GM12873 (cell line): ENCODE results near the gene UBE2QL1.

Source experiments
- CTCF ChIP-seq: IDR thresholded peaks from 2 replicates; pipeline ENCODE4 v1.5.1; 2012; ENCODE audit warnings: low read depth, mild to moderate bottlenecking, moderate library complexity, low read length, control low read depth; ENCODE audit not compliant: insufficient read depth; ENCODE audit errors: missing control alignments

The UBE2QL1 gene

DNA sequence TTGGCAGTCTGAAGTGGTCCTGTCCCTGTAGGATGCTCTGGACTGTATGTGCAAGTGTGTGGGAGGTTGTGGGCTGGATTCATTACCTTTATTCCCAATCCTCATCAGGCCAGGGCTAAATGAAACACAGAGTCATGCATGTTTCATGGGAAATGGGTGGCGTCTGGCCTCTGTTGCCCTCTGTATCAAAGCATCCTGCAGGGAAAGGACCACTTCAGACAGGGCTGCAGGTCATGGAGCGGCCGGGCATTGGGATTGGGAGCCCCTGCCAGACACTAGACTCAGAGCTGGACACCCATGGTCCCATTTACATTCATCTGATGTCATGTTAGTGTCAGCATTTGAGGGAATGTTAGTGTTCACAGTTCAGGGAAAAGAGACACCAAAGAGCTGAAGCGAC lies 53.8 kb downstream of the UBE2QL1 start:
- TF ChIP-seq CTCF = no peak

DNA sequence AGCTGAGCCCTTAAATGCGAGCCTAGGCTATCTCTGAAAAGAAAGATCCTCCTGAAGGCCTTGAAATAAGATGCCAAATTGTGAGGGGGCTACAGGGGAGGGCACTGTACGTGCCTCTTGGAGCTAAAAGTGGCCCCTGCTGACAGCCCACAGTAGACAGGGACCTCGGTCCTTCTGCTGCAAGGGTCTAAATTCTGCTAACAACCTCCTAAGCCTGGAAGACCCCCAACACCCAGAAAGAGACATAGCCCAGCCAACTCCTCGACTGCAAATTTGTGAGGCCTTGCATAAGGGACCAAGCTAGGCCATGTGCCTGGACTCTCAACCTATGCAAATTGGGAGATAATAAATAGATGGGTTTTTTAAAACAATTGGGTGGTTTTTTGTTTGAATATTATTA lies 54.7 kb downstream of the UBE2QL1 start:
- no peak for TF ChIP-seq CTCF

GRCh38 chr5:6504677-6505415 lies 56.2 kb downstream of the UBE2QL1 start:
- TF ChIP-seq CTCF = no peak

- no peak for TF ChIP-seq CTCF
These were observed 56.7 kb downstream of the UBE2QL1 start for GRCh38 chr5:6505416-6505755.

- no peak for TF ChIP-seq CTCF
These were observed 57.3 kb downstream of the UBE2QL1 start for GRCh38 chr5:6505783-6506557.

DNA sequence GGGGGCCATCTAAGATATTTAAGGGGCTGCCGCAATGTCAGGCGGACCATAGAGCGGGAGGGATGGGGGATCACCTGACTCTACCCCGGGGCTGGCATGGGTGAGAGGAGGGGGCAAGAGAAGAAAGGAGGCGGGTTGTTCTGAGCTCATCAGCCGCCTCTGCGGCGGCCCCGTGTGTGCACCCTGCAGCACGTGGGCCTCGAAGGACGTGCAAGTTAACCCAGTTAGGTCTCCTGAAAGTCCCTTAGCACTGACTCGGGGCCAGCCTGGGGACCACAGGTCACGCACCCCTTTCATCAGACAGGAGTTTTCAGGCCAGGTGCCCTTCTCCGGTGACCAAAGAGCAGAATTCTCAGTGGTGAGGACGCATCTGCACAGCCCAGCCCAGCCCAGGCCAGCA lies 58.0 kb downstream of the UBE2QL1 start:
- no peak for TF ChIP-seq CTCF

- TF ChIP-seq CTCF = no peak
These were observed 60.3 kb downstream of the UBE2QL1 start for GRCh38 chr5:6508931-6509330.
